ENCODE data around the gene NSUN7. TPM values are rescaled to one million over a fixed set of nuclear protein-coding genes. Genes with fewer than 3 reads are reported as not detected.

The NSUN7 gene
- total RNA-seq: 3.6 and 4.1 TPM in 2 replicates

DNA sequence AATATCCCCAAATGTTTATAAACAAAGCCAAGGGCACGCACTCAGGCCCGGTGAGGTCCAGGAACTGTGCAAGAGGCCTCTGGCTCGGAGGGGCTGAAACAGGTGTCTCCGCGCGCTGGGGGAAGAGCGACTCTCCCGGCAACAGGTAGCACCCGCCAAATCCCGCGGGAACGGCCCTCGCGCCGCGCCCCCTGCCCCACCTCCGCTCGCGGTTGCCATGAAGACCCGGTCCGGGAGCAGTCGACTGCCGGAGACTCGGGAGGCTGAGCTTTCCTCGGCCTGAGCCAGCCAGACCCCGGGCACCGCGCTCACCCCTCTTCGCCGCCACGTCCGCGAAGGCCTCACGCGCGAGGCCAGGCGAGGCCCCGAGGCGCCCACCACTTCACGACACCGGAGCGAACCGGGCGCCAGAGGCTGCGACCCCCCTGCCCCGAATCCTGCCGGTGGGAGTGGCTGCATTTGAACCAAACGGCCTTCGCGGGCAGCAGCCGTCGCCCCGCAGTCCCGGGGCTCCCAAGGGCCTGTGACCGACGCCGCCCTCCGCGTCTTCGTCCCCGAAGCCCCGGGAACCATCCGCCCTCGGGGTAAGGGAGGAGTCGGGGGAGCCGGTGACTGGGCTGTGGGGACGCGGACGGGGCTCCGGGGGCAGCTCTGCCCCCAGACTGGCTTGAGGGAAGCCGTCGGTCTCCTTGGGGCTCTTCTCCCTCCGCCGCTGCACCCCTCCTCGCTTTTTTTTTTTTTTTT lies at the start of gene NSUN7:
Gene NSUN7 (plus strand): TSS at position 239 of the 744 bp plus-strand sequence. CDS start 739 bp downstream, outside the sequence.

Other genes starting within 250 kb of the NSUN7 start
- gene RBM47, start 120.1 kb upstream of the NSUN7 start, total RNA-seq: 42.7 and 113 TPM in 2 replicates